ENCODE results near the gene METTL16.
"Not testable (repeated sequence)": the region's sequence is repeated elsewhere in the genome, so short reads cannot be mapped to it uniquely, and the experiment has no call there.

The METTL16 gene

GRCh38 chr17:2452216-2452750 is 59.4 kb downstream of the METTL16 start:
- DNase-seq (ENCODE audit: low read depth in 2 of 2, low spot score in 1 of 2) = no peak

- DNase-seq (ENCODE audit: low read depth in 2 of 2, low spot score in 1 of 2) = no peak
These were observed 61.6 kb downstream of the METTL16 start for GRCh38 chr17:2450016-2450650.

GRCh38 chr17:2449486-2449885 is 62.2 kb downstream of the METTL16 start:
- no peak for DNase-seq (ENCODE audit: low read depth in 2 of 2, low spot score in 1 of 2)

GRCh38 chr17:2447479-2447878 is 64.2 kb downstream of the METTL16 start:
- DNase-seq (ENCODE audit: low read depth in 2 of 2, low spot score in 1 of 2) = not testable (repeated sequence)

- no peak for DNase-seq (ENCODE audit: low read depth in 2 of 2, low spot score in 1 of 2)
These were observed 66.0 kb downstream of the METTL16 start for GRCh38 chr17:2445638-2446037.

GRCh38 chr17:2444382-2444781 is 67.3 kb downstream of the METTL16 start:
- DNase-seq (ENCODE audit: low read depth in 2 of 2, low spot score in 1 of 2) = no peak

- DNase-seq (ENCODE audit: low read depth in 2 of 2, low spot score in 1 of 2) = no peak
These were observed 69.5 kb downstream of the METTL16 start for GRCh38 chr17:2442166-2442565.

GRCh38 chr17:2440930-2441329 is 70.8 kb downstream of the METTL16 start:
- DNase-seq (ENCODE audit: low read depth in 2 of 2, low spot score in 1 of 2) = no peak

- DNase-seq (ENCODE audit: low read depth in 2 of 2, low spot score in 1 of 2) = not testable (repeated sequence)
These were observed 71.7 kb downstream of the METTL16 start for GRCh38 chr17:2439997-2440396.

- no peak for DNase-seq (ENCODE audit: low read depth in 2 of 2, low spot score in 1 of 2)
These were observed 72.9 kb downstream of the METTL16 start for GRCh38 chr17:2438823-2439222.

- no peak for DNase-seq (ENCODE audit: low read depth in 2 of 2, low spot score in 1 of 2)
These were observed 75.3 kb downstream of the METTL16 start for GRCh38 chr17:2436316-2436905.

- no peak for DNase-seq (ENCODE audit: low read depth in 2 of 2, low spot score in 1 of 2)
These were observed 75.8 kb downstream of the METTL16 start for GRCh38 chr17:2435862-2436261.

GRCh38 chr17:2435181-2435741 is 76.4 kb downstream of the METTL16 start:
- DNase-seq (ENCODE audit: low read depth in 2 of 2, low spot score in 1 of 2) = no peak

GRCh38 chr17:2433696-2434095 is 78.0 kb downstream of the METTL16 start:
- no peak for DNase-seq (ENCODE audit: low read depth in 2 of 2, low spot score in 1 of 2)

- DNase-seq (ENCODE audit: low read depth in 2 of 2, low spot score in 1 of 2) = no peak
These were observed 83.8 kb downstream of the METTL16 start for GRCh38 chr17:2427910-2428309.

GRCh38 chr17:2427215-2427614 is 84.5 kb downstream of the METTL16 start:
- DNase-seq (ENCODE audit: low read depth in 2 of 2, low spot score in 1 of 2) = no peak

- DNase-seq (ENCODE audit: low read depth in 2 of 2, low spot score in 1 of 2) = no peak
These were observed 88.4 kb downstream of the METTL16 start for GRCh38 chr17:2423271-2423670.

- DNase-seq (ENCODE audit: low read depth in 2 of 2, low spot score in 1 of 2) = no peak
These were observed 90.2 kb downstream of the METTL16 start for GRCh38 chr17:2421315-2422147.

- no peak for DNase-seq (ENCODE audit: low read depth in 2 of 2, low spot score in 1 of 2)
These were observed 91.5 kb downstream of the METTL16 start for GRCh38 chr17:2420176-2420575.

GRCh38 chr17:2419486-2419885 is 92.2 kb downstream of the METTL16 start:
- DNase-seq (ENCODE audit: low read depth in 2 of 2, low spot score in 1 of 2) = no peak

GRCh38 chr17:2418572-2418971 is 93.1 kb downstream of the METTL16 start:
- no peak for DNase-seq (ENCODE audit: low read depth in 2 of 2, low spot score in 1 of 2)
